ENCODE results near the gene SKAP1.
"Not testable (repeated sequence)": the region's sequence is repeated elsewhere in the genome, so short reads cannot be mapped to it uniquely, and the experiment has no call there.

The SKAP1 gene

GRCh38 chr17:48426761-48427500 lies 3.1 kb downstream of the SKAP1 start:
- no peak overlapping the region for H3K4me3 ChIP-seq (ENCODE audit: low read length, poor library complexity, severe bottlenecking)
- no peak for TF ChIP-seq EZH2phosphoT487 (IDR thresholded peaks at IDR 0.05; ENCODE audit: borderline replicate concordance)
- TF ChIP-seq CTCF (conservative IDR thresholded peaks at IDR 0.05; ENCODE audit: low read length): no peak
- peak overlapping the region; percentile 39 for H3K4me2 ChIP-seq (ENCODE audit: low read depth, low read length, poor library complexity, severe bottlenecking)
- no peaks in the 10 kb centered on the region for H4K20me1 ChIP-seq (ENCODE audit: insufficient read depth, low read length, poor library complexity, severe bottlenecking)
- H3K9me3 ChIP-seq (ENCODE audit: insufficient read depth, low read depth, low read length): no peaks in the 10 kb centered on the region
- peak overlapping the region; percentile 85; the same call in 1 of the 2 replicates for H2AFZ ChIP-seq (ENCODE audit: low read length)
- H3K27me3 ChIP-seq (ENCODE audit: insufficient read depth, low read length, poor library complexity, severe bottlenecking): no peaks in the 10 kb centered on the region
- no peaks in the 10 kb centered on the region for H3K36me3 ChIP-seq (ENCODE audit: insufficient read depth, low read length)
- H3K4me1 ChIP-seq (ENCODE audit: insufficient read depth, low read length, poor library complexity, severe bottlenecking): peaks cover 35% of the 10 kb centered on the region
- no peaks in the 10 kb centered on the region for H3F3A ChIP-seq (ENCODE audit: low read depth)
- H3K79me2 ChIP-seq (ENCODE audit: insufficient read depth, low read length): no peaks in the 10 kb centered on the region
- no peaks in the 10 kb centered on the region for H3K9me2 ChIP-seq (replicated peaks; ENCODE audit: low read depth, low read length)
- no peak overlapping the region for H3K9ac ChIP-seq (ENCODE audit: low read depth, low read length, poor library complexity, severe bottlenecking)

- H3K9me3 ChIP-seq (ENCODE audit: insufficient read depth, low read depth, low read length): no peaks in the 10 kb centered on the region
- H3K36me3 ChIP-seq (ENCODE audit: insufficient read depth, low read length): no peaks in the 10 kb centered on the region
- H3K27me3 ChIP-seq (ENCODE audit: insufficient read depth, low read length, poor library complexity, severe bottlenecking): no peaks in the 10 kb centered on the region
- H3K9me2 ChIP-seq (replicated peaks; ENCODE audit: low read depth, low read length): no peaks in the 10 kb centered on the region
- TF ChIP-seq CTCF (conservative IDR thresholded peaks at IDR 0.05; ENCODE audit: low read length) (no peak), EZH2phosphoT487 (IDR thresholded peaks at IDR 0.05; ENCODE audit: borderline replicate concordance) (no peak)
- H4K20me1 ChIP-seq (ENCODE audit: insufficient read depth, low read length, poor library complexity, severe bottlenecking): no peaks in the 10 kb centered on the region
- H2AFZ ChIP-seq (ENCODE audit: low read length): peak overlapping the region; percentile 85
- H3K4me2 ChIP-seq (ENCODE audit: low read depth, low read length, poor library complexity, severe bottlenecking): no peak overlapping the region
- H3K9ac ChIP-seq (ENCODE audit: low read depth, low read length, poor library complexity, severe bottlenecking): no peak overlapping the region
- H3K4me1 ChIP-seq (ENCODE audit: insufficient read depth, low read length, poor library complexity, severe bottlenecking): peaks cover 35% of the 10 kb centered on the region
- no peaks in the 10 kb centered on the region for H3K79me2 ChIP-seq (ENCODE audit: insufficient read depth, low read length)
- no peaks in the 10 kb centered on the region for H3F3A ChIP-seq (ENCODE audit: low read depth)
- no peak overlapping the region for H3K4me3 ChIP-seq (ENCODE audit: low read length, poor library complexity, severe bottlenecking)
These were observed 3.9 kb downstream of the SKAP1 start for GRCh38 chr17:48426019-48426665.

- H3K9me3 ChIP-seq (ENCODE audit: insufficient read depth, low read depth, low read length); H2AFZ ChIP-seq (ENCODE audit: low read length); H3K9me2 ChIP-seq (replicated peaks; ENCODE audit: low read depth, low read length); H3K9ac ChIP-seq (ENCODE audit: low read depth, low read length, poor library complexity, severe bottlenecking); H3K4me3 ChIP-seq (ENCODE audit: low read length, poor library complexity, severe bottlenecking); H3K27me3 ChIP-seq (ENCODE audit: insufficient read depth, low read length, poor library complexity, severe bottlenecking); H3K79me2 ChIP-seq (ENCODE audit: insufficient read depth, low read length); H3F3A ChIP-seq (ENCODE audit: low read depth); H4K20me1 ChIP-seq (ENCODE audit: insufficient read depth, low read length, poor library complexity, severe bottlenecking); H3K4me2 ChIP-seq (ENCODE audit: low read depth, low read length, poor library complexity, severe bottlenecking); H3K36me3 ChIP-seq (ENCODE audit: insufficient read depth, low read length): not testable (repeated sequence)
- peaks cover 16% of the 10 kb centered on the region for H3K4me1 ChIP-seq (ENCODE audit: insufficient read depth, low read length, poor library complexity, severe bottlenecking)
These were observed 8.0 kb downstream of the SKAP1 start for GRCh38 chr17:48422060-48422459.
